ENCODE results near the gene SLC2A4.
A peak's percentile ranks its signal among the peaks of the same experiment; 100 is the strongest.

The SLC2A4 gene

GRCh38 chr17:7306911-7307685 is 25.6 kb downstream of the SLC2A4 start, which contains the start of gene EIF5A:
TSS of gene EIF5A (plus strand) at chr17:7307628. CDS start at chr17:7309636, 2,008 bp downstream.
- DNase-seq (ENCODE audit: low spot score): peak; percentile 93

DNA sequence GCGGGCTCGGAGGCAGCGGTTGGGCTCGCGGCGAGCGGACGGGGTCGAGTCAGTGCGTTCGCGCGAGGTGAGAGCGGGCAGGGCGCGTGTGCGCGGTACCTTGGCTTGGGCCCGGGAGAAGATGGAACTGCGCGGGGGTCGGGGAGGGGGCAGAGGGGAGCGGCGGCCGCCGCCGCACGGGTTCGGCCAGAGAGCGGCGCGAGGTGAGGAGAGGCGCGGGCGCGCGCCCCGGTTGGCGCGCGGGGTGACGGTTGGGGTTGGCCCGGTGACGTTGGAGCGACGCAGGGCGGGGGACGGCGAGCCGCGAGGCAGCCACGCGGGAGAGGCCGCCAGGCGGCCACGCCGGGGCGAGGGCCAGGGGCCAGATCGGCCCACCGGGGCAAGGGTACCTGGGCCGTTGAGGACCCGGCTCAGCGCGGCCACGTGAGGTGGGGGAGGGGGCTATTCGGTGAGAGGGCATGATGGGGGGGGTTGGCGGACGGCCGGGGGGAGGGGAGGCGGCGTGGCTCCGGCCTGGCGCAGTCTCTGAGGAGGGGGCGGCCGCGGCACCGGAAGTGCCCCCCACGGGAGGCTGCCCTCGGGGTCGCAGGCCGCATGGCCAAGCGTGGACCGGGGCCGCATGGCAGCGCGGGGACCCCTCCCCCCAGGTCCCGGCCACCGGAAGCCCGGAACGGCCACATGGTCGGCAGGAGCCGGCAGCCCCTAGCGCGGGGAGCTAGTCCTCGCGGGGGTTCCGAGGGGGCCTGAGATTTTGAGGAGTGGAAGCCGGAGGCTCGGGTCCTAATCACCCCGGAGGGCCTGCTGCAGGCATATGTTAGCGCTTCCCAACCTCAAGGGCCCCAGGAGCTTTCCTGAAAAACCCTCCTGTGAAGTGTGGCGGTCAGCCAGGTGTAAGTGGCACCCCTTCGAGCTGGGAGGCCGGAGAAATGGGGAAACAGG is 26.4 kb downstream of the SLC2A4 start:
- peak; percentile 43 for DNase-seq (ENCODE audit: low spot score)

DNA sequence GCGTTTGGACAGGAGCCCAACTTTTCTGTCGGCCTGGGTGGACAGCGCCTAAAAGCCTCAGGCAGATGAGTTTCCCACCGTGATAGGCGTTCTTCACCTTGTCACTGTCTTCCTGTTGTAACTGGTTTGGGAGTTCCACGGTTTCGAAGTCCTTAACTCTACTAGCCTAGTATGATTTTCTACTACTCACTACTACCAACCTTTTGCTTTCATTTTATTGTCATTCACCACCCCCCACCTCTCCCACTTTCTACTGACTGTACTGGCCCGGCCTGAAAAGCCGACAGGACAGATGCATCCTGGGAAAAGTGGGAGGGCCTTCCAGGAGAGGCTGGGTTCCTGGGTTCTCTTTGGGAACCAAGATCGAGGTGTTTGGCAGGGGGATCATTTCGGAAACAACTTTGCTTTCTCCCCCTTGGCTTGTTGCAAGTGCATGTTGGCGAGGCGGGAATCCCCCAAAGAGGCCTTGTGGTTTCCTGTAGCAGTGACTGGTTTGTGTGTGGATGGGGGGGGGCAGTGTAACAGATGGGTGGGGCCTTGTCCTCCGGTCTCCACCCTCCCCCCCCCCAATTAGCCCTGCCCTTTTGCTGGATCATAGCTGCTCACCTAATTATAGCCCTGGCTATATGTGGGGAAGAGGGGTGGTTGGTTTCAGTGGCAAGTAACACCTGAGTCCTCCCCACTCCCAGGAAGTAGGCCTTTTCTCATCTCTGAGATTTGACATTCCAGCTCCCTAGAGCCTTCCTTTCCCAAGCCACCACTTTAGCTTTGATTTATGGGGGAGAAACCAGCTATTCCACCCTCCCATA is 27.3 kb downstream of the SLC2A4 start:
- peak; percentile 74 for DNase-seq (ENCODE audit: low spot score)

- DNase-seq (ENCODE audit: low spot score): no peak
Measured at GRCh38 chr17:7309628-7310027, 28.1 kb downstream of the SLC2A4 start.

DNA sequence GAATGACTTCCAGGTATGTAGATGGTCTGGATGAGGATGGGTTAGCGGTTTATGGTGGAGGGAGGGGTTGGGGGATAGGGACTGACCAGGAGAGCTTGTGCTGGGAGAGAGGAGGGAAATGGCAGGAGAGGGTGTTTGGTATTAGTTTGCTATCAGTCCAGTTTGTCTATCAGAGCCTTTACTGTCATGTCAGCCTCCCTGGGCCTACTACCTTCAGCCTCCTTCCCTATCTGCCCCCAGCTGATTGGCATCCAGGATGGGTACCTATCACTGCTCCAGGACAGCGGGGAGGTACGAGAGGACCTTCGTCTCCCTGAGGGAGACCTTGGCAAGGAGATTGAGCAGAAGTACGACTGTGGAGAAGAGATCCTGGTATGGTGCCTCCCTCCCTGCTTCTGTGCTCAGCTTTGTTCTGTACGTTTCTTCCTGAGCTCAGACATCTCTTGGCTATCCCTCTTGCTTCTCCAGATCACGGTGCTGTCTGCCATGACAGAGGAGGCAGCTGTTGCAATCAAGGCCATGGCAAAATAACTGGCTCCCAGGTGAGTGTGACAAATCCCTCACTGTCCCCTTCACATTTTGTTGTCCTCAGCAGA is 29.7 kb downstream of the SLC2A4 start:
- no peak for DNase-seq (ENCODE audit: low spot score)

DNA sequence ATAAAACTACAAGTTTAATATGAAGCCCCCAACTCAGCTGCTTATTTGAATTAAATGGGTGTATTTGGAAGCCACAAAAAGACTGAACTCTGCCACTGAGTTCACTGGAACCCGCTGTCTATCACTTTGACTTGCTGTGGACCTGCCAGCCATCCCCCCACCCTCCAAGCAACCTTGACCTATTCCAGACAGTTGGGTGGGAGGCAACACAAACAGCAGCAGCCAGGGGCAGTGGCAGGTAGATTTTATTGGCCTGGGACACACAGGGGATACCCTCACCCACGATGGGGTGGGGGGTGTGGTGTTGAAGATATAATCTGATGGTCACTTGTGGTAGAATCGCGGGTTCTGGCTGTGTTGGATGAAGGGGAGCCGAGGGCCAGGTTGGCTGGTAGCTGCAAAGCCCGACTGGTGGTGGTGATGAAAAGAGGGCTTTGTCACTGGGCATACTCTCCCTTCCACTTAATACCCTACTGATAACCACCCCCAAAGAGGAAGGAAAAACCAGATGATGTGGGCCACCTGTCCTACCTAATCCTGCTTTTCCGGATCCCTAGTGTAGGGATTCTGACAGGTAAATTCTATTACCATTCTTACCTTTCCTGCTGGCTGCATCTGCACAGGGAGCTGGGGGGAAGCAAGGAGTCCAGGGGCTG is 31.0 kb downstream of the SLC2A4 start:
- DNase-seq (ENCODE audit: low spot score): no peak

- no peak for DNase-seq (ENCODE audit: low spot score)
Measured at GRCh38 chr17:7313088-7313889, 31.8 kb downstream of the SLC2A4 start.

DNA sequence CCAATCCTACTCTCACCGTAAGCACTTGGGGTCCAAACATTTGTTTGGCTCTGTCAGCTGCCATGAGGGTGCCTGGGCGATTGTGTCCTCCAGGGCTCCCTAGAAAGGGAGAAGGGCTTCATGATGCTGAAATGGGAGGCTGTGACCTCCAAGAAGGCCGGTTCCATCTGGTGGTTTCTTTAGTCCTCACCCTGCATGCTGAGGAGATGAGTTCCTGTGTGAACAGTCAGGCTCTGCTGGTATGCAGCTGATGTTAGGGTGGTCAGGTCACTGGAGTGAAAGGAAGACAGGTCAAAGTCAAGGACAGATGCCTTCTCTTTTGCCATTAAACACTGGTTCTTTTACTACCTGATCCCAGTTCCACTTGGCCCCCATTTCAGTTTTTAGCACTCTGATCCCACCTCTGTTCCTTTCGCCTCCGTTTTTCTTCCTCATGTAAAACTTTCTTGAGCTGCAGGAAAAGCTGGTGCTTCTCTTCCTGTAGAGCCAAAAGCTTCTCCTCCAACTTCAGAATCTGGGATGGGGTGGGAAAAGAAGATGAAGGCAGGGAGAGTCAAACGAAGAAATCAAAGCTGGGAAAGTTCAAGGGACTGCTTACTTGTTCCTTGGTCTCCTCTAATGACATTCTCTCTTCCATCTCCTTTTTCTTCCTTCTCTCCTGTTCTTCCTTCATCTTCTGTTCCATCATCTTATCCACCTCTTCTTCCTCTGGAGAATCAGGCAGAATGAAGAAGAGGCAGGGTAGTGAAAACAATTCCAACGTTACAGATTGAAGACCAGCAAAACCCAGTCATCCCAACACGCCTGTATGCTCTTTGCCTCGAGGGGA is 32.6 kb downstream of the SLC2A4 start:
- no peak for DNase-seq (ENCODE audit: low spot score)

DNA sequence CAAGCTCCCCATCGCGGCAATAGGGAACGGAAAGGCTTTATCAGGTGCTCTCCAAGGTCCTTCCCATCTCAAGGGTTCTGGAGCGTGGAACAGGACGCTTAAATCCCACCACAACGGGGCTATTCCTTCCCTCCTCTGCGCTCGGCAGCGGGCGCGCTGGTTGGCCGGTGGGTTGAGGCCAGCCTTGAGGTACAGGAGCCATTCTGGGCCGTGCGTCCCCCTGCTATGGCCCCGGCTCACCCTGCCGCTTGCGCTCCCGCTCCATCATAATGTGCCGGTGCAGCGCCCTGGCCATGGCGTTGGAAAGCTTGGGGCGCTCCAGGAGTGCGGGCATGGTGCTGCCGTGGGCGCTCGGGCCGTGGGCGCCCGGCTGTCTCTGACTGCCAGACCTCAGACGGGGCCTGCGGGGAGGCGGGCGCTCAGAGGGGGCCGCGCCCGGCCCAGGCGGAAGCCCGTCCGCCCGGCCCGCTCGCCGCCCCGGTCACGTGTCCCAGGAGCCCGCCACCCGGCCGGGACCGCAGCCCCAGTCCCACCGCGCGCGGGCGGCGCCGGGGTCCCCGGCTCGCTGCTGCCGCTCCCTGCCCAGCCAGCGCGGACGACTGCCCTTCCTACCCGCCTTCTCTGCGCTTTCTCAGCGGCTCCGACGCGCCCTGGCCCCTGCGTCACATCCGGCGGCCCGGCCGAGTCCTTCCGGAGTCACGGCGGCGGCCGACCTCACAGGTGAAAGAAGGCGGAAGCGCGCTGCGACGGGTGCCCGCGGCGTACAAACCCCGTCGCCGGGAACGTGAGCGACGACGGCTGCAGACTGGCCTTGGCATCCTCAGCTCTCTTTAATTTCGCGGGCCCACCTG is 33.4 kb downstream of the SLC2A4 start, which contains the start of gene GPS2:
TSS of gene GPS2 (minus strand) at position 642 of the 851 bp plus-strand sequence. CDS start at position 334, 308 bp downstream.
- DNase-seq (ENCODE audit: low spot score): peak; percentile 98

DNA sequence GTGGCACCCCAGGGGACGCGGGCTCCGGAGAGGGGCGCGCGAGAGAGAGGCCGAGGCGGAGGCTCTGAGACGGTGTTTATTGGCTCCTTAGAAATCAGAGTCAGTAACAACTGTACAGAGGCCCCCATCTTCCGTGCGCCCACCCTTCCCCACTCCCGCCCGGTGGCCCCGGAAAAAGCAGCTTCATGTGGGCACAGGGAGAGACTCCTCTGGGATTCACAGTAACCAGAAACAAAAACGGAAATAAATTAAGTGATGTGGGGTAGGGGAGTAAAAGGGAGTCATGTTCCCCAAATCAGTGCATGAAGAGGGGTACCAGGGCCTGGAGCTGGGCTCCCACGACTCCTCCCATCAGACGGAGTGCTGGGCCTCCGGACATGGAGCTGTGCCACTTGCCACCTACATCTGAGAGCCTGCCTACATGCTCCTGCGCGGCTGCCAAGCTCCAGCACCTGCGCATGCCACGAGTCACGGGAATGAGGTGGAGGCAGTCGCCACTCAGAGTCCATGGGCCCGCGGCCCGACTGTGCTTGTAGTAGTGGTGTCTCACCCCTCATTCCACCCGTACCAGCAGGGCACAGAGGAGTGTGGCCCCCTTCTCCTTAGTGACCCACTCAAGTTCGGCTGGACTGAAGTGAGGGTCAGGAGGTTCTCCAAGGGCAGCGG is 34.2 kb downstream of the SLC2A4 start:
- DNase-seq (ENCODE audit: low spot score): peak; percentile 26

- no peak for DNase-seq (ENCODE audit: low spot score)
Measured at GRCh38 chr17:7317161-7317803, 35.8 kb downstream of the SLC2A4 start.

- DNase-seq (ENCODE audit: low spot score): no peak
Measured at GRCh38 chr17:7318121-7318860, 36.8 kb downstream of the SLC2A4 start.

GRCh38 chr17:7321466-7321865 is 39.9 kb downstream of the SLC2A4 start:
- DNase-seq (ENCODE audit: low spot score): no peak

- peak; percentile 47 for DNase-seq (ENCODE audit: low spot score)
Measured at GRCh38 chr17:7322520-7323194, 41.1 kb downstream of the SLC2A4 start.

- DNase-seq (ENCODE audit: low spot score): peak; percentile 92
Measured at GRCh38 chr17:7323731-7324437, 42.4 kb downstream of the SLC2A4 start.
